ENCODE data around the gene TP53TG5.
A peak's percentile ranks its signal among the peaks of the same experiment; 100 is the strongest.

TP53TG5 gene

GRCh38 chr20:45407067-45407745 is 29.1 kb upstream of the TP53TG5 start:
- DNase-seq (ENCODE audit: low spot score): peak; percentile 15
- WGBS, 2 donors (ENCODE audit: extremely low coverage in 2 of 2, insufficient read length in 2 of 2, insufficient replicate concordance in 1 of 2): no CpG with 5 or more reads among the region's 30 CpGs
- peaks cover 5 to 9% of the 10 kb centered on the region in 2 donors for H3K4me1 ChIP-seq (ENCODE audit: control insufficient read depth in 2 of 2, insufficient read depth in 1 of 2, low read depth in 1 of 2, low read length in 2 of 2)

GRCh38 chr20:45406260-45407066 is 28.3 kb upstream of the TP53TG5 start:
- no peak overlapping the region for H3K4ac ChIP-seq (ENCODE audit: low read length)
- H2AK5ac ChIP-seq (ENCODE audit: low read depth, low read length): peak overlapping the region; percentile 78
- peak overlapping the region; percentile 76 for H2BK15ac ChIP-seq (ENCODE audit: low read length)
- peak overlapping the region; percentile 98 for H2AFZ ChIP-seq (ENCODE audit: low read length)
- peak overlapping the region; percentile 95 for H3K23ac ChIP-seq (ENCODE audit: low read depth, low read length, poor library complexity)
- H3K27me3 ChIP-seq (ENCODE audit: control insufficient read depth in 3 of 3, insufficient read depth in 3 of 3, low read depth in 1 of 3, low read length in 3 of 3): peaks cover 0 to 32% (median 3%) of the 10 kb centered on the region in 3 experiments
- H4K91ac ChIP-seq (ENCODE audit: low read depth, low read length, poor library complexity): no peak overlapping the region
- peak overlapping the region; percentile 97 for H4K8ac ChIP-seq (ENCODE audit: low read depth, low read length)
- H3K14ac ChIP-seq (ENCODE audit: low read length): peak overlapping the region; percentile 61
- peak; percentile 40 for DNase-seq (ENCODE audit: low spot score)
- peak overlapping the region; percentile 36 for H2BK120ac ChIP-seq (ENCODE audit: low read depth, low read length)
- H3K9ac ChIP-seq (ENCODE audit: low read depth, low read length, poor library complexity): peak overlapping the region; percentile 95
- H3K27ac ChIP-seq (replicated peaks; ENCODE audit: low read length): no peak overlapping the region
- H3K4me3 ChIP-seq (ENCODE audit: low read length in 2 of 2): peak overlapping the region; percentile 81 to 94
- peak overlapping the region; percentile 93 for H2BK5ac ChIP-seq (ENCODE audit: low read length)
- peaks cover 1 to 4% of the 10 kb centered on the region in 2 donors for H3K9me3 ChIP-seq (replicated peaks in 1 of 2; ENCODE audit: control insufficient read depth in 2 of 2, insufficient read depth in 1 of 2, low read depth in 1 of 2, low read length in 2 of 2)
- no CpG with 5 or more reads among the region's 87 CpGs for WGBS, 2 donors (ENCODE audit: extremely low coverage in 2 of 2, insufficient read length in 2 of 2, insufficient replicate concordance in 1 of 2)
- H3K4me2 ChIP-seq (ENCODE audit: insufficient read depth, low read length, poor library complexity, severe bottlenecking): peak overlapping the region; percentile 100
- no peaks in the 10 kb centered on the region for H3K79me1 ChIP-seq (ENCODE audit: low read depth, low read length)
- H3K18ac ChIP-seq (ENCODE audit: low read length): peak overlapping the region; percentile 97
- peaks cover 5 to 9% of the 10 kb centered on the region in 2 donors for H3K4me1 ChIP-seq (ENCODE audit: control insufficient read depth in 2 of 2, insufficient read depth in 1 of 2, low read depth in 1 of 2, low read length in 2 of 2)
- peak overlapping the region; percentile 97 for H2BK12ac ChIP-seq (ENCODE audit: low read length)
- H3K36me3 ChIP-seq (replicated peaks in 1 of 2; ENCODE audit: control insufficient read depth in 2 of 2, insufficient read depth in 2 of 2, low read length in 2 of 2): peaks cover 7 to 30% of the 10 kb centered on the region in 2 donors

More at GRCh38 chr20:45407067-45407745, 29.1 kb upstream of the TP53TG5 start:
- Histone ChIP-seq H2BK15ac (ENCODE audit: low read length) (peak overlapping the region; percentile 63), H4K91ac (ENCODE audit: low read depth, low read length, poor library complexity) (no peak overlapping the region), H3K9me3 (replicated peaks in 1 of 2; ENCODE audit: control insufficient read depth in 2 of 2, insufficient read depth in 1 of 2, low read depth in 1 of 2, low read length in 2 of 2) (peaks cover 0 to 2% of the 10 kb centered on the region in 2 donors), H3K79me1 (ENCODE audit: low read depth, low read length) (no peaks in the 10 kb centered on the region), H2AFZ (ENCODE audit: low read length) (peak overlapping the region; percentile 98), H3K4ac (ENCODE audit: low read length) (no peak overlapping the region), H2BK5ac (ENCODE audit: low read length) (peak overlapping the region; percentile 93), H2BK120ac (ENCODE audit: low read depth, low read length) (peak overlapping the region; percentile 39), H2BK12ac (ENCODE audit: low read length) (peak overlapping the region; percentile 46), H2AK5ac (ENCODE audit: low read depth, low read length) (peak overlapping the region; percentile 78), H3K9ac (ENCODE audit: low read depth, low read length, poor library complexity) (peak overlapping the region; percentile 95), H3K36me3 (replicated peaks in 1 of 2; ENCODE audit: control insufficient read depth in 2 of 2, insufficient read depth in 2 of 2, low read length in 2 of 2) (peaks cover 7 to 37% of the 10 kb centered on the region in 2 donors), H3K23ac (ENCODE audit: low read depth, low read length, poor library complexity) (peak overlapping the region; percentile 90), H3K27me3 (ENCODE audit: control insufficient read depth in 3 of 3, insufficient read depth in 3 of 3, low read depth in 1 of 3, low read length in 3 of 3) (peaks cover 0 to 32% (median 3%) of the 10 kb centered on the region in 3 experiments), H3K14ac (ENCODE audit: low read length) (peak overlapping the region; percentile 61), H3K4me3 (ENCODE audit: low read length in 2 of 2) (peak overlapping the region; percentile 81 to 94), H3K18ac (ENCODE audit: low read length) (peak overlapping the region; percentile 97), H3K4me2 (ENCODE audit: insufficient read depth, low read length, poor library complexity, severe bottlenecking) (peak overlapping the region; percentile 100), H4K8ac (ENCODE audit: low read depth, low read length) (peak overlapping the region; percentile 21), H3K27ac (replicated peaks; ENCODE audit: low read length) (no peak overlapping the region)

DNA sequence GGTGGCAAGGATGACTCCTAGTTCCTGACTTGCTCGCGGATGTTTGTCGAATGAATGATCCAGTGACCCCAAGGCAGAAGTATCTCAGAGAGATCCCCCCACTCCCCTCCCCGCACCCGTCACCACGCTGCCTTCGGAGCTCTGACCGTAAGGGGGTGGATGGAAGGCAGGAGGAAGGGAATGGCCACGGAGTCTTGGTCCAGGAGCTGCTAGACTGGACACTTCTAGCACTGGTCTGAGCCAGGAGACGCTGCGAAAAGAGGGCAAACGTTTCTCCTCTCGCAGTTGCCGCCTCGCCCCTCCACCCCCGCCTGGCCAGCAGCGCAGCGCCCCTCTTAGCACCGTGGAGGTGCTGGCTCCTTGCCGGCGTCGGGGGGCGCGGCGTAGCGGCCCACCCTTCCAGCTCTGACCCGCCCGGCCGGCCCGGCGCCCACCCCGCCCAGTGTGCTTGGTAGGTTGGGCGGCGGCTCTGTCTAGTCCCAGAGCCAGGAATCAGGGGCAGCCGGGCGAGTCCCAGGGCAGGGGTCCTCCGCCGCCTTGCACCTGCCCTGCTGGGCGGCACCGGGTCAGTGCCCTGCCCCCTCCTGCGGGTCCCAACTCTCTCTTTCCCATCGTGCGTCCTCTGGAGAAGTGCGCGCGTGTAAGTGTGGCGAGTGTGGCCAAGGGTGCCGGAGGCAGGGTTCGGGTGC is 27.6 kb upstream of the TP53TG5 start:
- Histone ChIP-seq H2AK5ac (ENCODE audit: low read depth, low read length) (peak overlapping the region; percentile 64), H2BK12ac (ENCODE audit: low read length) (peak overlapping the region; percentile 97), H2BK5ac (ENCODE audit: low read length) (no peak overlapping the region), H3K36me3 (replicated peaks in 1 of 2; ENCODE audit: control insufficient read depth in 2 of 2, insufficient read depth in 2 of 2, low read length in 2 of 2) (peaks cover 5 to 24% of the 10 kb centered on the region in 2 donors), H2BK120ac (ENCODE audit: low read depth, low read length) (peak overlapping the region; percentile 36), H4K91ac (ENCODE audit: low read depth, low read length, poor library complexity) (no peak overlapping the region), H3K18ac (ENCODE audit: low read length) (peak overlapping the region; percentile 97), H3K4me1 (ENCODE audit: control insufficient read depth in 2 of 2, insufficient read depth in 1 of 2, low read depth in 1 of 2, low read length in 2 of 2) (peaks cover 5 to 9% of the 10 kb centered on the region in 2 donors), H3K9me3 (replicated peaks in 1 of 2; ENCODE audit: control insufficient read depth in 2 of 2, insufficient read depth in 1 of 2, low read depth in 1 of 2, low read length in 2 of 2) (peaks cover 6 to 9% of the 10 kb centered on the region in 2 donors), H3K79me1 (ENCODE audit: low read depth, low read length) (peaks cover under 1% of the 10 kb centered on the region), H3K23ac (ENCODE audit: low read depth, low read length, poor library complexity) (peak overlapping the region; percentile 95), H3K14ac (ENCODE audit: low read length) (peak overlapping the region; percentile 66), H2AFZ (ENCODE audit: low read length) (peak overlapping the region; percentile 98), H2BK15ac (ENCODE audit: low read length) (peak overlapping the region; percentile 76), H3K9ac (ENCODE audit: low read depth, low read length, poor library complexity) (peak overlapping the region; percentile 88), H3K27ac (replicated peaks; ENCODE audit: low read length) (no peak overlapping the region), H4K8ac (ENCODE audit: low read depth, low read length) (peak overlapping the region; percentile 97), H3K4me2 (ENCODE audit: insufficient read depth, low read length, poor library complexity, severe bottlenecking) (peak overlapping the region; percentile 100), H3K4ac (ENCODE audit: low read length) (no peak overlapping the region), H3K4me3 (ENCODE audit: low read length in 2 of 2) (peak overlapping the region; percentile 81 to 94), H3K27me3 (ENCODE audit: control insufficient read depth in 3 of 3, insufficient read depth in 3 of 3, low read depth in 1 of 3, low read length in 3 of 3) (peaks cover 0 to 32% (median 3%) of the 10 kb centered on the region in 3 experiments)
- DNase-seq (ENCODE audit: low spot score): peak; percentile 27
- WGBS, 2 donors (ENCODE audit: extremely low coverage in 2 of 2, insufficient read length in 2 of 2, insufficient replicate concordance in 1 of 2): no CpG with 5 or more reads among the region's 49 CpGs
